ENCODE results near the gene COG3.

The COG3 gene

DNA sequence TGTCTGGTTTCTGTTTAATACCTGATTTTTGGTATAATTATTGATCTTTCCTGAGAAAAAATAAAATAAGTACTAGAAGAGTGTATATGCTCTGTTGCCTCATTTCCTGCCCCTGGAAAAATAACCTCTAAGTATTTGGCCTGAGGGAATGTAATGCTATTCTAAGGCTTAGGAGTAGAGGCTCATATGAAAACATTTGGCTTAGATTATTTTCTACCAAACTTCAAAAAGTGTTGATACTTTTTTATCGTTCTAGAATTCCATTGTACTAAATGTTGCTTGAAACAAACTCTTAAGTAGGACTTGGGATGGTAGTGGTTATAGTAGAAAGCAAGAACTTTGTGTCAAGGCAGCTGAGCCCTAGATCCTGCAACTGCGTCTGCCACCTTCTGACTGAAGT, 57.8 kb downstream of the COG3 start:
- no peaks in the 10 kb centered on the region for H3K27me3 ChIP-seq (replicated peaks; ENCODE audit: control insufficient read depth, insufficient read depth, low read length, poor library complexity, severe bottlenecking)
- H3K4me1 ChIP-seq (ENCODE audit: control insufficient read depth, insufficient read depth, low read length, poor library complexity, severe bottlenecking) = no peaks in the 10 kb centered on the region
- no peak overlapping the region for H3K4me3 ChIP-seq (ENCODE audit: insufficient read depth, low read depth, low read length, poor library complexity, severe bottlenecking)
- H3K36me3 ChIP-seq (ENCODE audit: control insufficient read depth, insufficient read depth, low read length) = peaks cover 60% of the 10 kb centered on the region
- H3K9me3 ChIP-seq (ENCODE audit: control insufficient read depth, low read length) = no peaks in the 10 kb centered on the region
- no peak overlapping the region for H3K27ac ChIP-seq (ENCODE audit: insufficient read depth, low read length, poor library complexity, severe bottlenecking)
- DNase-seq = no peak

DNA sequence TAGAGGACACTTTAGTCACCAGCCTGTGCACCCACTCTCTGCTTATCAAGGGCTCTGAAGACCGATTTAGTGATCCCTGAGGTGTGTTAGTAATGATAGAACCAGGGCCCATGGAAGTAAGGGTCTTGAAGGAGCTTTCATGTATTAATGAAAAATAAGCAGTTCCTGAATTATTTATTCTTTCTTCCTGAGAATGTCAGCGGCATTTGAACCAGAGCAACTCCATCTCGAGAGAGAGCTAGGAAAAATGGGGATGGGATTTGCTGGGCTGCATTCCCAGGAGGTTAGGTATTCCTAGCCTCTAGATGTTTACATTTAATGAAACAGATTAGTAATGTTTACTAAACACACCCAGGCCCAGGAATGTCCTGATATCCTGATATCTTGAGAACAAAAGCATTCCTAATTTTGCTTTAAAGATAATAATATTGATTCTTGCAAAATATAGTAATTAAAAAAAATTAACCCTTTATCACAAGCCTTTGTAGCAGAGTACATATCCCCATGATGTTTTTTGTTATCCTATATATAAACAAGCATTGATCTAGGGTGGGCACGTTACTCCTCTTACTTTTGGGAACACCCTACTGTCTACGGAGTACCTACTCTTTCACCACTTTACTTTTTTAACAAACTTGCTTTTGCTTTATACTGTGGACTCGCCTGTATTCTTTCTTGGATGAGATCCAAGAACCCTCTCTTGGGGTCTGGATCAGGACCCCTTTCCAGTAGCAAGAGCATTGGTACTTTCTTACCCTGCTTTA, 63.1 kb downstream of the COG3 start:
- H3K9me3 ChIP-seq (ENCODE audit: control insufficient read depth, low read length) = no peaks in the 10 kb centered on the region
- H3K27ac ChIP-seq (ENCODE audit: insufficient read depth, low read length, poor library complexity, severe bottlenecking) = no peak overlapping the region
- H3K36me3 ChIP-seq (ENCODE audit: control insufficient read depth, insufficient read depth, low read length) = peaks cover 65% of the 10 kb centered on the region
- no peaks in the 10 kb centered on the region for H3K4me1 ChIP-seq (ENCODE audit: control insufficient read depth, insufficient read depth, low read length, poor library complexity, severe bottlenecking)
- DNase-seq = no peak
- H3K4me3 ChIP-seq (ENCODE audit: insufficient read depth, low read depth, low read length, poor library complexity, severe bottlenecking) = no peak overlapping the region
- H3K27me3 ChIP-seq (replicated peaks; ENCODE audit: control insufficient read depth, insufficient read depth, low read length, poor library complexity, severe bottlenecking) = no peaks in the 10 kb centered on the region

DNA sequence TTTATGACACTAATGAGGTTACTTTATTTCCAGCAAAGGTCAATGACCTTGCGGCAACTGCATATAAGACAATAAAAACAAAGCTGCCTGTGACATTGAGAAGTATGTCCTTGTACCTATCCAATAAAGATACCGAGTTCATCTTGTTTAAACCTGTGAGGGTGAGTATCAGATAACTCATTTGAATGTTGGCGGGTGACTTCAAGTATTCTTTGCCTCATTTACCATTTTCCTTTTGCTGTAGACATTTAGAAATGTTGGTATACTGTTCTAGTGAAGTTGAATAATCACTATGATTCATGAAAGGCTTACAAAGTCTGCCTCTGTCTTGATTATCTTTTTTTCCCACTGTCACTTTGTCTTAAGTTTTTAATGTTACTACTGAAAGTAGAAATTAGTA, 65.0 kb downstream of the COG3 start:
- H3K27ac ChIP-seq (ENCODE audit: insufficient read depth, low read length, poor library complexity, severe bottlenecking) = no peak overlapping the region
- H3K9me3 ChIP-seq (ENCODE audit: control insufficient read depth, low read length) = no peaks in the 10 kb centered on the region
- H3K27me3 ChIP-seq (replicated peaks; ENCODE audit: control insufficient read depth, insufficient read depth, low read length, poor library complexity, severe bottlenecking) = no peaks in the 10 kb centered on the region
- H3K4me3 ChIP-seq (ENCODE audit: insufficient read depth, low read depth, low read length, poor library complexity, severe bottlenecking) = no peak overlapping the region
- H3K36me3 ChIP-seq (ENCODE audit: control insufficient read depth, insufficient read depth, low read length) = peaks cover 70% of the 10 kb centered on the region
- no peak for DNase-seq
- H3K4me1 ChIP-seq (ENCODE audit: control insufficient read depth, insufficient read depth, low read length, poor library complexity, severe bottlenecking) = no peaks in the 10 kb centered on the region

DNA sequence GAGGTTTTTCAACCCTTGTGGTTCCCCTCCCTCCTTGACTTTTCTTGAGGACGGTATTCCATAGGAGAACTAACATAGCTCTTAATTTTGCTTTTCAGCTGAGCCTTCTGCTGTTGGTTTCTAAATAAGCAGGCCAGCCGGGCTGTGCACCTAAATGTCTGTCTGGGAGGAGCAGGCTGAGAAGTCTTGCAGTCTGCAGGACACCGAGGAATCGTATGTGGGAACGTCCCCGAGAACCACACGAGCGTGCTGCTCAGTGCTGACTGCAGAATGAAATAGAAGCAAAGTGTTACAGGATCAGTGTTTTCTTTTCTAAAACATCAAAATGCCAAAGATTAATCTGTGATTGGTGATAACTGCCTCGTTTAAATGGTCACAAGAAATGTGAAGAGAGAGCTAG, 69.9 kb downstream of the COG3 start:
- Histone ChIP-seq H3K4me1 (ENCODE audit: control insufficient read depth, insufficient read depth, low read length, poor library complexity, severe bottlenecking) (no peaks in the 10 kb centered on the region), H3K9me3 (ENCODE audit: control insufficient read depth, low read length) (no peaks in the 10 kb centered on the region), H3K27me3 (replicated peaks; ENCODE audit: control insufficient read depth, insufficient read depth, low read length, poor library complexity, severe bottlenecking) (no peaks in the 10 kb centered on the region), H3K27ac (ENCODE audit: insufficient read depth, low read length, poor library complexity, severe bottlenecking) (no peak overlapping the region), H3K36me3 (ENCODE audit: control insufficient read depth, insufficient read depth, low read length) (peaks cover 57% of the 10 kb centered on the region), H3K4me3 (ENCODE audit: insufficient read depth, low read depth, low read length, poor library complexity, severe bottlenecking) (no peak overlapping the region)
- DNase-seq = no peak

DNA sequence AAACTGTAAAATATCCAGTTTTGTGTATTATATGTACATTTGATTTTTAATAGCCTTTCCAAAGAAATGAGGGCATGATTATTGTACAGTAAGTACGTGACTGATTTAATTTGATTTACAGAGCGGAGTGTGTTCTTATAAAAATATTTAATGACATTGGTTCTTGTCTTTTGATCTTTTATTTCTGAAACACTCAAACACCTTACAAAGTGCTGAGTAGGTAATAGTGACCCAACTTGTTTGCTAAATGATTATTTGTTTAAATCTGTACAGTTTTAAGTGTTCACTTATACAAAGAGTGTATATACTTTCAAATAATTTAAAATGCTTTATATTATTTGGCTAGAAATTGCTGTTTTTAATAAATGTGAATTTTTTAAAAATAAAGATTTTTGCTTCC, 71.5 kb downstream of the COG3 start:
- no peaks in the 10 kb centered on the region for H3K27me3 ChIP-seq (replicated peaks; ENCODE audit: control insufficient read depth, insufficient read depth, low read length, poor library complexity, severe bottlenecking)
- H3K36me3 ChIP-seq (ENCODE audit: control insufficient read depth, insufficient read depth, low read length) = peaks cover 43% of the 10 kb centered on the region
- H3K27ac ChIP-seq (ENCODE audit: insufficient read depth, low read length, poor library complexity, severe bottlenecking) = no peak overlapping the region
- H3K9me3 ChIP-seq (ENCODE audit: control insufficient read depth, low read length) = no peaks in the 10 kb centered on the region
- no peaks in the 10 kb centered on the region for H3K4me1 ChIP-seq (ENCODE audit: control insufficient read depth, insufficient read depth, low read length, poor library complexity, severe bottlenecking)
- no peak overlapping the region for H3K4me3 ChIP-seq (ENCODE audit: insufficient read depth, low read depth, low read length, poor library complexity, severe bottlenecking)
- DNase-seq = no peak

DNA sequence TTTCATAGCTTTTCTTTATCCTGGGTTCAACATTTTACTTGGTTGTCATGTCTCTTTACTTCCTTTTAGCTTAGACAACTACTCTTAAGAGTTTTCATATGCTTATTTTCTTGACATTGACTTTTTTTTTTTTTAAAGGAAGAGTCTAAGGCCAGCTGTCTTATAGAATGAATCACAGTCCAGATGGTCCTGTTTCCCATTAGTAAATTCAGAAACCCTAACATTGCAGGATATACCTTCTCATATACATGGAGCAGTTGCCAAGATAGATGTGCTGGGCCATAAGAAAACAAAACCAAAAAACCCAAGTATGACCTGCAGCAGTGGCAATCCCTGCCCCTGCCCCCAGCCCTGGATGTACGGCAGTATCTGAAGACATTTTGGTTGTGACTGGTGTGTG, 72.8 kb downstream of the COG3 start:
- Histone ChIP-seq H3K27ac (ENCODE audit: insufficient read depth, low read length, poor library complexity, severe bottlenecking) (no peak overlapping the region), H3K9me3 (ENCODE audit: control insufficient read depth, low read length) (no peaks in the 10 kb centered on the region), H3K4me3 (ENCODE audit: insufficient read depth, low read depth, low read length, poor library complexity, severe bottlenecking) (no peak overlapping the region), H3K27me3 (replicated peaks; ENCODE audit: control insufficient read depth, insufficient read depth, low read length, poor library complexity, severe bottlenecking) (no peaks in the 10 kb centered on the region), H3K36me3 (ENCODE audit: control insufficient read depth, insufficient read depth, low read length) (peaks cover 34% of the 10 kb centered on the region), H3K4me1 (ENCODE audit: control insufficient read depth, insufficient read depth, low read length, poor library complexity, severe bottlenecking) (no peaks in the 10 kb centered on the region)
- no peak for DNase-seq

DNA sequence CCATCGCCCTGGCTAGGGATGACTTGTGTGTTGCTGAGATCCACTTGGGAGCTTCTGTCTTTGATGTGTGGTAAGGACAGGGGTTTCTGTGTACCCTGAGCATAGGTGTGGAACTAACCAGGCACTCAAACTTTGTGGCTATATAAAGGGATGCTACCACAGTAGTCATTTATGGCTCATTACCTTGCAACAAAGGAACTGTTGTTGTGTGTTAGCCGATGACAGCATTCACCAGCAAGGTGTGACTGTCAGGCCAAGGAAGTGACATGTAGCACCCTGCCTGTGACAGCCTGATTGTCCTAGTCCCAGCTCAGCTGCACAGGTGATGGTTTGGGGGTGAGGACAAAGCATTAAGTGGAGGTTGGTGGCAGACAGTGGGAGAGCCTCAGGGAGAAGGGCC, 73.6 kb downstream of the COG3 start:
- DNase-seq = no peak

DNA sequence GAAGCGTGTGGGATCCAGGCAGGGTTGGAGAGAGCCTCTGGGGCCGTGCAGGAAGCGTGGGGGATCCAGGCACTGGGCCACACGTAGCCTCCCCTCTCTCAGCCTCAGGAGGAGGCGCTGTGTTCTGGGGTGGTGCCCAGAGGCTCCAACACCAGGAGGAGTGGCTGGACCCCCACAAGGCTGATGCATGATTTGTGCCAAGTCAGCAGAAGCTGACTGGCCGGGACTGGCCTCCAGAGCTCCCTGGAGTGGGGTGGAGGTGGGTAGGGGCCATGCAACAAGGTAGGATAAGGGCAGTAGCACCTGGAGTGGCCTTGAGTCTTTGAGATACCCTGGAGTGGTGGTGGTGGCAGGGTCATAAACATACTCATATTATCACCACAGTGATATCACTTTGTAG, 75.5 kb downstream of the COG3 start:
- Histone ChIP-seq H3K4me1 (ENCODE audit: control insufficient read depth, insufficient read depth, low read length, poor library complexity, severe bottlenecking) (no peaks in the 10 kb centered on the region), H3K27me3 (replicated peaks; ENCODE audit: control insufficient read depth, insufficient read depth, low read length, poor library complexity, severe bottlenecking) (no peaks in the 10 kb centered on the region), H3K4me3 (ENCODE audit: insufficient read depth, low read depth, low read length, poor library complexity, severe bottlenecking) (no peak overlapping the region), H3K27ac (ENCODE audit: insufficient read depth, low read length, poor library complexity, severe bottlenecking) (no peak overlapping the region), H3K36me3 (ENCODE audit: control insufficient read depth, insufficient read depth, low read length) (peaks cover 8% of the 10 kb centered on the region), H3K9me3 (ENCODE audit: control insufficient read depth, low read length) (no peaks in the 10 kb centered on the region)
- no peak for DNase-seq

More for the DNA sequence above, 73.6 kb downstream of the COG3 start:
- Histone ChIP-seq H3K36me3 (ENCODE audit: control insufficient read depth, insufficient read depth, low read length) (peaks cover 26% of the 10 kb centered on the region), H3K27ac (ENCODE audit: insufficient read depth, low read length, poor library complexity, severe bottlenecking) (no peak overlapping the region), H3K9me3 (ENCODE audit: control insufficient read depth, low read length) (no peaks in the 10 kb centered on the region), H3K4me1 (ENCODE audit: control insufficient read depth, insufficient read depth, low read length, poor library complexity, severe bottlenecking) (no peaks in the 10 kb centered on the region), H3K27me3 (replicated peaks; ENCODE audit: control insufficient read depth, insufficient read depth, low read length, poor library complexity, severe bottlenecking) (no peaks in the 10 kb centered on the region), H3K4me3 (ENCODE audit: insufficient read depth, low read depth, low read length, poor library complexity, severe bottlenecking) (no peak overlapping the region)

DNA sequence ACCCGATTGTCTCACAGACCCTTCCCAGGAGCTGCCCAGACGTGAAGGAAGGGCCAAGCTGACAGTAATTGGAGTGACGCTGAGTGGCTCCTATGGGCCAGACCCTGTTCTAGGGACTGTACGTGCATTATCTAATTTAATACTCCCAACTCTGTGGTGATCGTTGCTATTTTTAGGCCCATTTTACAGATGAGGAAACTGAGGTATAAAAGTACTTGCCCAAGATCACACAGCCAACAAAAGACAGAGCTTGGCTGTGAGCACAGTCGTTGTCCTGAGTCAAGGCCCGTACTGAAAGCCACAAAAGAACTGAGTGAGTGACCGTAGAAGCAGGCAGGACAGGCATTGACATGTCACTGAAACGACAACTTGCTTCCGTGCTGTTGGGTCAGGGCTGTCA, 76.1 kb downstream of the COG3 start:
- H3K36me3 ChIP-seq (ENCODE audit: control insufficient read depth, insufficient read depth, low read length) = peaks cover 1% of the 10 kb centered on the region
- no peaks in the 10 kb centered on the region for H3K9me3 ChIP-seq (ENCODE audit: control insufficient read depth, low read length)
- no peak overlapping the region for H3K27ac ChIP-seq (ENCODE audit: insufficient read depth, low read length, poor library complexity, severe bottlenecking)
- no peaks in the 10 kb centered on the region for H3K27me3 ChIP-seq (replicated peaks; ENCODE audit: control insufficient read depth, insufficient read depth, low read length, poor library complexity, severe bottlenecking)
- no peaks in the 10 kb centered on the region for H3K4me1 ChIP-seq (ENCODE audit: control insufficient read depth, insufficient read depth, low read length, poor library complexity, severe bottlenecking)
- no peak for DNase-seq
- no peak overlapping the region for H3K4me3 ChIP-seq (ENCODE audit: insufficient read depth, low read depth, low read length, poor library complexity, severe bottlenecking)

DNA sequence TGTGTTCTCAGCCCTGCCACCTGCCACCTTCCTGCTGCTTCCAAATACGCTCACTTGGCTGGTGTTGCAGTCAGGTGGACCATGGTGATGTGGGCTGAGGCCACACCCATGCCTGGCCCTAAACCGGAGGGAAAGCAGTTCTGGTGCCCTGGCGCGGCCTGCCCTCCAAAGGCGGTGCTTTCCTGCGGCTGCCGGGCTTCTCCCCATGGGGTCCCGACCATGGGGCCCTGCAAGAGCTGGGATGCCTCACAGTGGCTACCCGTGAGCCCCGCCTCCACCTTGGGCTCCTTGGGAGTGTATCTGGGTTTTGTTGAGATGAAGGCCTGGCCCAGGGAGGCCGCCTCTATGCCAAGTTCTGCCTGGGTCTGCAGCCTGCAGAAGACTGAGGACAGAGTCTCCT, 77.1 kb downstream of the COG3 start:
- Histone ChIP-seq H3K36me3 (ENCODE audit: control insufficient read depth, insufficient read depth, low read length) (no peaks in the 10 kb centered on the region), H3K27me3 (replicated peaks; ENCODE audit: control insufficient read depth, insufficient read depth, low read length, poor library complexity, severe bottlenecking) (no peaks in the 10 kb centered on the region), H3K4me3 (ENCODE audit: insufficient read depth, low read depth, low read length, poor library complexity, severe bottlenecking) (no peak overlapping the region), H3K27ac (ENCODE audit: insufficient read depth, low read length, poor library complexity, severe bottlenecking) (no peak overlapping the region), H3K9me3 (ENCODE audit: control insufficient read depth, low read length) (no peaks in the 10 kb centered on the region), H3K4me1 (ENCODE audit: control insufficient read depth, insufficient read depth, low read length, poor library complexity, severe bottlenecking) (no peaks in the 10 kb centered on the region)
- no peak for DNase-seq
